ENCODE data around the gene MIP. TPM values are rescaled to one million over a fixed set of nuclear protein-coding genes. Genes with fewer than 3 reads are reported as not detected.

Gene MIP
- total RNA-seq, 1 donor from 2014 or later, result not detected

- DNase-seq, result no peak
- no peak overlapping the region for H3K27ac ChIP-seq
- H3K9me3 ChIP-seq, result no peaks in the 10 kb centered on the region
- H3K36me3 ChIP-seq, result peaks cover 25% of the 10 kb centered on the region
- intact Hi-C loops (cut with DNase I), result no loop called here
- ATAC-seq, result no peak
- no peaks in the 10 kb centered on the region for H3K27me3 ChIP-seq (ENCODE audit: low read depth)
- H3K4me1 ChIP-seq, result no peaks in the 10 kb centered on the region
- no peak for TF ChIP-seq CTCF (IDR thresholded peaks at IDR 0.05)
- H3K4me3 ChIP-seq, result no peak overlapping the region
Measured at GRCh38 chr12:56417739-56418138, 36.7 kb downstream of the MIP start.

DNA sequence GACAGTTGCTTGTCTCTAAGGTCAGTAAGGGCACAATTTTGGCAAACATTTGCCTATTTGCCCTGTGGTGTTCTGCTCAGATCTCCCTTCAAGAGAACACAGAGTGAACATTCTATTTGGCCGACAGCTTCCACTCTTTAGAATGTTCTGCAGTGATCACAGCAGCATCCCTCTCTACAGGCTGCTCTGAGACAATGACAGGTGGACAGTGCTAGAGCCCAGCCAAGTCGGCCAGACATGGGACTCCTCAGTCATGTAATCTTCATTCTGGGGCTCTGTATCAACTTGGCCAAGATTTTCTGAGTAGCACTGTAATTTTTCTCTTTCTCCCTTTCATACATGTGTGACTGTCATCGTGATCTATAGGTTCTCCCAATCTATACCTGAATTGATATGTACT is 40.1 kb downstream of the MIP start:
- Histone ChIP-seq H3K4me3 (no peak overlapping the region), H3K4me1 (no peaks in the 10 kb centered on the region), H3K27ac (no peak overlapping the region), H3K36me3 (peaks cover 12% of the 10 kb centered on the region), H3K9me3 (no peaks in the 10 kb centered on the region), H3K27me3 (ENCODE audit: low read depth) (no peaks in the 10 kb centered on the region)
- DNase-seq (no peak), ATAC-seq (no peak)
- intact Hi-C loops (cut with DNase I), result no loop called here
- no peak for TF ChIP-seq CTCF (IDR thresholded peaks at IDR 0.05)

DNA sequence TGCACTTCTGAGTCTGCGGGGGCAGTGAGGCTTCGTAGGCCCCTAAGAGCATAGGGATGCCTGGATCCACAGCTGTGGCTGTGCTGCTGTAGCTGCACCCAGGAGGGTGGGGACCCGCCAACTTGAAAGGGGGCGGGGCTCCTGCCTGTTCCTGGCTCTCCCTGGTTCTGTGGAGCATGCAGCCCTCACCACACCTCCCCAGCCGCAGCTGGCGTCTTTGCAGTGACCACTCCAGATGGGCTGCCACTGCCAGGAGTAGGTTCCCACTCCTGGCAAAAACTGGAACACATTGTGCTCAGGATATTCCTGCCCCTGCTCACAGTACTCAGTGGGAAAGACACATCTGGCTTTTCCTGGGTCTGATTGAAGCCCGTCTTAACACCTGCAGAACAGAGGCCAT is 41.1 kb downstream of the MIP start:
- no peaks in the 10 kb centered on the region for H3K9me3 ChIP-seq
- H3K27me3 ChIP-seq (ENCODE audit: low read depth), result no peaks in the 10 kb centered on the region
- ATAC-seq, result peak; percentile 19 to 37

GRCh38 chr12:56411781-56412639 is 42.4 kb downstream of the MIP start:
- H3K4me1 ChIP-seq, result no peaks in the 10 kb centered on the region
- DNase-seq, result no peak
- no peak for ATAC-seq
- H3K36me3 ChIP-seq, result peaks cover under 1% of the 10 kb centered on the region
- H3K27ac ChIP-seq, result no peak overlapping the region
- intact Hi-C loops (cut with DNase I), result no loop called here
- TF ChIP-seq CTCF (IDR thresholded peaks at IDR 0.05), result no peak
- no peaks in the 10 kb centered on the region for H3K9me3 ChIP-seq
- no peaks in the 10 kb centered on the region for H3K27me3 ChIP-seq (ENCODE audit: low read depth)
- H3K4me3 ChIP-seq, result no peak overlapping the region

More for the DNA sequence above, 41.1 kb downstream of the MIP start:
- TF ChIP-seq CTCF (IDR thresholded peaks at IDR 0.05), result no peak
- Histone ChIP-seq H3K4me3 (no peak overlapping the region), H3K36me3 (peaks cover 12% of the 10 kb centered on the region), H3K4me1 (no peaks in the 10 kb centered on the region), H3K27ac (no peak overlapping the region)
- DNase-seq, result no peak
- intact Hi-C loops (cut with DNase I), result no loop called here

DNA sequence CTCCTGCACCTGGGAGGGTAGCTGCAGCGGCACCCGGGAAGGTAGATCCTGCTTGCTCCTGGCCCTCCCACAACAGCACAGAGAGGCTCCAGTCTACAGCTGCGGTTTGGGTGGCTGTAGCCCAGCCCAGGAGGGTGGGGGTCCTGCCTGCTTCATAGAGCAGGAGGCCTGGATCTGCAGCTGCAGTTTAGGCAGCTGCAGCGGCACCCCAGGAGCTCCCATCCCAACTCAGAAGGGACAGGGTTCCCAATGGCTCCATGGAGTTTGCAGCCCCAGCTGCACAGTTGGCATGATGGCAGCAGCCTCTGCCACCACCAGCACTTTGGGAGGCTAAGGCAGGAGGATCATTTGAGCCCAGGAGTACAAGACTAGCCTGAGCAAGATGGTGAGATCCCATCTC is 43.7 kb downstream of the MIP start:
- DNase-seq (no peak), ATAC-seq (no peak)
- no peak overlapping the region for H3K27ac ChIP-seq
- intact Hi-C loops (cut with DNase I), result no loop called here
- no peaks in the 10 kb centered on the region for H3K4me1 ChIP-seq
- H3K9me3 ChIP-seq, result no peaks in the 10 kb centered on the region
- no peaks in the 10 kb centered on the region for H3K36me3 ChIP-seq
- no peak for TF ChIP-seq CTCF (IDR thresholded peaks at IDR 0.05)
- H3K4me3 ChIP-seq, result no peak overlapping the region
- no peaks in the 10 kb centered on the region for H3K27me3 ChIP-seq (ENCODE audit: low read depth)
